ENCODE results near the gene MYOT.
A peak's percentile ranks its signal among the peaks of the same experiment; 100 is the strongest.
"Not testable (repeated sequence)": the region's sequence is repeated elsewhere in the genome, so short reads cannot be mapped to it uniquely, and the experiment has no call there.

MYOT gene, protein sequence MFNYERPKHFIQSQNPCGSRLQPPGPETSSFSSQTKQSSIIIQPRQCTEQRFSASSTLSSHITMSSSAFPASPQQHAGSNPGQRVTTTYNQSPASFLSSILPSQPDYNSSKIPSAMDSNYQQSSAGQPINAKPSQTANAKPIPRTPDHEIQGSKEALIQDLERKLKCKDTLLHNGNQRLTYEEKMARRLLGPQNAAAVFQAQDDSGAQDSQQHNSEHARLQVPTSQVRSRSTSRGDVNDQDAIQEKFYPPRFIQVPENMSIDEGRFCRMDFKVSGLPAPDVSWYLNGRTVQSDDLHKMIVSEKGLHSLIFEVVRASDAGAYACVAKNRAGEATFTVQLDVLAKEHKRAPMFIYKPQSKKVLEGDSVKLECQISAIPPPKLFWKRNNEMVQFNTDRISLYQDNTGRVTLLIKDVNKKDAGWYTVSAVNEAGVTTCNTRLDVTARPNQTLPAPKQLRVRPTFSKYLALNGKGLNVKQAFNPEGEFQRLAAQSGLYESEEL

DNA sequence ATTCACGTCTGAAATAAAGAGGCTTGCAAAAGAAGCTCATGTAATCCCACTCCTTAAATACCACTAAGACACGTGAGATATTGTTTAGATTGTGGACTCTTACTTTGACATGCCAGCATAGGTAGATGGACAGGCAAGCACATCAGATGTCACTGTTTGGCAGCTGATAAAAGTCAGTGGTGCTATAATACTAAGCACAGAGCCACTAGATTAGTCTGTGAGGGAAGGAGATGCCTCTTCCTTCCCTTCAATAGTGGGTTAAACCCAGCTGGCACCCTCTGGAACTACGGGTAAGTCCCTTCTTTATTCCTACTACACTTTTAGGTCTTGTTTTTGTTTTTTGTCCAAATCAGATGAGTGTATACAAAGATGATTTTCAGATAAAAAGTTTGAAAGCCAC, at the start of gene MYOT:
Gene MYOT (plus strand): TSS at position 197 of the 400 bp plus-strand sequence. CDS start 2,792 bp downstream, outside the sequence.
- no peak for DNase-seq (ENCODE audit: low spot score)

DNA sequence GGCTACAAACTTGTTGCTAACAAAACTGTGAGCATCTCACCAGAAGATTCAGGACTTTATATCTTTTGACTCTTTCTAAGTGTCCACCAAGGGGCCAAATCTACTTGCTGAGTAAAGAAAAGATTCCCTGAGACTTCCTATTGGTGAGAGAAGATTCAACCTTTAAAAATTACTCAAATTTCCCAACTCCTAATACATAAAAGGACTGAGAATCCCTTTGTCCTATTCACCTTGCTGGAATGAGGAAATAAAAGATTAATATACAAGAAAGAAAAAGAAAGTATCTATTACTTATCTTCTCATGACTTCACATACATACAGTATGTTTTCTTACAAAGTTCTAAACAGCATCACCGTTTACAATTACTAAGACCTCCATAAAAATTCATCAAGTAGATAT, 47.9 kb upstream of the MYOT start:
- DNase-seq (ENCODE audit: low spot score): no peak

DNA sequence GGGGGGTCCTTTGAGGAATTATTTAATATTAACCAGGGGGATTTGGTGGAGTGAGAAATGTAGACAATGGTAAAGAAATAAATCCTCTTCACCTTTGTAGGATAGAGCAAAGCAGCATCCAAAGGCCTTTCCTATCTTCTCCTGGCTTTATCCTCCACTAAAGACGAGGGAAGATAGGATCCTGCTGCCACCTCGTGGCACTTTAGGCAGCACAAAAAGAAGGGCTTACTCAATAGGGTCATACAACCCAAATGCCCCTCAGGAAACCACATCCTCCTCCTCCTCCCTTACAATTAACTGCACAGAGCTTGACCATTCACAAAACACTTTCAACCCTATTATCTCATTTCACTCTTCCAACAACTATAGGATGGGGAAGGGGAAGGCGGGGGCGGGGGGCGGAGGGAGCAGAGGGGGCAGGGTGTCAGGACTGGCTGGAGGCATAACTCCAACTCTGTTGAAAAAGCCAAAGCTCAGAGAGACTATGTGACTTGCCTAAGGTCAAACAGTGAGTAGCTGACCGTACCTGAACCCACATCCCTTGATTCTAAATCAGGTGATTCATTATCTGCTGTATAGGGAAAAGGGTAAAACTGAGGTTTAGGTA, 45.4 kb upstream of the MYOT start:
- peak; percentile 53 for DNase-seq (ENCODE audit: low spot score)

DNA sequence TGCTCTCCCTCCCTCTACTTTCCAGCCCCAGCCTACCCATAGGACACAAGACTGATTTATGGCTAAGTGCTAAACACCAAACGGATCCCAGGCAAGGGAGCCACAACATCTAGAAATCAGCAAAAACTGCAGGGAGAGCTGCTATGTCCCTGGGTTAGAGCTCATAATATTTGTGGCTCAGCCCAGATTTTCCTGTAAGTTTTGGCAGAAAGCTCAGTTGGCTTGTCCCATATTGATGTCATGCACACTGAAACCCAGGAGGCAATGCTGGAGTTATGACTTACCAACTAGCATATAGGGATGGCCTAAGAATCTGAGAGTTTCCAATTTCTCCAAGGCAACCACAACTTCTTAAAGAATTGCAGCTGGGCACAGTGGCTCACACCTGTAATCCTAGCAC, 44.7 kb upstream of the MYOT start:
- no peak for DNase-seq (ENCODE audit: low spot score)

DNA sequence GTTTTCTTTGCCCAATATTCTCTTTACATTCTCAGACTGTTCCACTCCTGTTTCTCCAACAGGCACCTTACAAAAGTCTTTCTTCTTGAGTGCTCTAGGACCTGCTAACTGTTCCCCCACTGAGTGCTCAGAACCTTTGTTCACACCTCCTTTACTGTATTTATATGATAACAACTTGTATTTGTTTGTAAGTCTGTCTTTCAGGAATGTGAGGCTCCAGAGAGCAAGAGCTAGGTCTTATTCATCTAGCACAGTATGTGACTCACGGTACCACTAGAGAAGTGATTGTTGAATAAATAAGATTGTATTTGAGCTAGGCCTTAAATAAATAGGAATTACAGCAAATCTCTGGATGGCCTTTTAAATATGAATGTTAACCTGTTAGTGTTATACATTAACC, 42.5 kb upstream of the MYOT start:
- no peak for DNase-seq (ENCODE audit: low spot score)

DNA sequence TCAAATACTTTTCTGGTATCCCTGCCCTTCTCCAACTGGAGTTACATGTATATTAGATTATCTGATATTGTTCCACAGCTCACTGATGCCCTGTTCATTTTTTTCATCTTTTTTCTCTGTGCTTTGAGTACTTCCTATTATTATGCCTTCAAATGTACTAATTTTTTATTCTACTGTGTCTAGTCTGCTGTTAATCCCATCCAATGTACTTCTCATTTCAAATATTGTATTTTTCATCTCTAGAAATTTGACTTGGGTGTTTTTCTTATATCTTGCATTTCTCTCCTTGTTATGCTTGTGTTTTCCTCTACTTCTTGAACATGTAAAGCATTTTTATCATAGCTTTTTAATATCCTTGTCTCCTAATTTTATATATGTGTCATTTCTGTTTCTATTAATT, 41.6 kb upstream of the MYOT start:
- DNase-seq (ENCODE audit: low spot score): no peak

DNA sequence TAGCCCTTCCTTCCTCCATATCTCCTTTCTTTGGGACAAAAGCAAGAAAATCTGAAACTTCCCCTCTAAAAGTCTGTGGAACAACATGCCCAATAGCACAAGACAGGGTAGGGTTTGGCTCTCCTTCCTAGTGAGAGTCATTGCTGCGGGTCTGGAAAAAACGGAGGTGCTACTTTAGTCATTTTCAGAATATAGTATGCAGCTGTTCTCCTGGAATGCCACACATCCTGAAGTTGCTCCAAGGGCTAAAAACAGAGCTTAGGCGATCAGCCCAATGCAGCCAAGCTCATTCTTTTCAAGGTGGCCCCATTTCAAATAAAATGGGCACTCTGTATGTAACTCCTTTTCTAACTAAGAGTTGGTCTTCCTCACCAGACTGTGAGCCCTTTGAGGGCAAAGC, 39.5 kb upstream of the MYOT start:
- DNase-seq (ENCODE audit: low spot score): no peak

DNA sequence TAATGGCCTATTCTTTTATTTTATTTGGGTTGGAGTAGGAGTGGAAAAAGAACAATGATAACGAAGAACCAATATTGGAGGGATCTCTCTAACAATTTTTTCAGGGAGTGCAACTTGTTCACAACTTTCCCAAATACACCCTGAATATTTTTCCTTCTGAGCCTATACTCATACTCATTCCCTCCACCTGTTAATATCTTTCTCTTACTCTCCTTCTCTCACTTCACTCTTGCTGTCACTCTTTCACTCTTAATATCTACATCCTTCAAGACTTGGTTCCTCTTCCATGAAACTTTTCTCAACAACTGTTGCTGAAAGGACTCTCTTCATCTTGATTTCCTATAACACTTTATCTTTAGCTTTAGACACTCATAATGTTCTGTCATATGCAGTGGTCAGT, 39.0 kb upstream of the MYOT start:
- no peak for DNase-seq (ENCODE audit: low spot score)

DNA sequence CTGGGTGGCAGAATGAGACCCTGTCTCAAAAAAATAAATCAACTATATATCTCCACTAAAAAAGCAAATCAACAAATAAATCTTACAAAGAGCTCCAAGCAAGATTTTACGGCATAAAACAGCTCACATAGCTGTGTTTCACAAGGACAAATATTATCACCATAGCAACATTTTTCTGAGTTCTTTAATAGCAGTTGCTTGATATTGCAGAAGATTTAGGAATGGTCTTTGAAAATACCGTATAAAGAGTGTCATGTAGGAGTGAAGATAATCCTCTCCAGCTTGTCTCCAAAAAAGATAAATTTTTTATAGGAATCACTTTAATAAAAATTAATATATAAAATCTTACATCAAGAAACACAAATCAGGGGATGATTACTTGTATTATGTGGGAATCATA, 36.6 kb upstream of the MYOT start:
- no peak for DNase-seq (ENCODE audit: low spot score)

DNA sequence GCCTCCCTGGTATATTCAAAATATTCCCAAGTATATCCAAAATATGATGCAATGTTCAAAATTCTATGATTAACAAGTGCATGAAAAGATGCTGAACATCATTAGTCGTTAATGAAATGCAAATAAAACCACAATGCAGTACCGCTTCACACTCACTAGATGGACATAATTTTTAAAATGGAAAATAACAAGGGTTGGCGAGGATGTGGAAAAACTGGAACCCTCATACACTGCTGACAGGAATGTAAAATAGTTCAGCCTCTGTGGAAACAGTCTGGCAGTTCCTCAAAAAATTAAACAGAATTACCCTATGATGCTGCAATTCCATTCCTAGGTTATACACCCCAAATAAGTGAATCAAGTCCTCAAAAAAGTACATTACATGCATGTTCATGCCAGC, 36.1 kb upstream of the MYOT start:
- DNase-seq (ENCODE audit: low spot score): no peak

DNA sequence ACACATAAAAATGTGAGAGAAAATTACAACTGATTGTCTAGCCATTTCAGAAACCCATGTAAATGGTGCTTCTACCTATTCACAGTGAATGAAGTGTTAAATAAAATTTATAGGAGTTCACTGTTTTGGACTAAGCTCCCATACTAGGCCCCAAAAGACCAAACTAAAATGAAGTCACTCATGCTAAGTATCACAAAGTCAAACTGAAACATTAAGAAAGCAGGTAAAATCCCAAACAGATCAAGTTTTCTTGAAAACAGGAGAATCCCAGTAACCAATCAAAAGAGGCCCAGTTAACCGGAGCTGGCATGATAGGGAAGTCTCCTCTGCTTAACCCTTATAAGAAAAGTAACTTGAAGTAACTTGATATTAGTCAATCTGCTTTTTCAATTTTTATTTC, 35.2 kb upstream of the MYOT start:
- no peak for DNase-seq (ENCODE audit: low spot score)

DNA sequence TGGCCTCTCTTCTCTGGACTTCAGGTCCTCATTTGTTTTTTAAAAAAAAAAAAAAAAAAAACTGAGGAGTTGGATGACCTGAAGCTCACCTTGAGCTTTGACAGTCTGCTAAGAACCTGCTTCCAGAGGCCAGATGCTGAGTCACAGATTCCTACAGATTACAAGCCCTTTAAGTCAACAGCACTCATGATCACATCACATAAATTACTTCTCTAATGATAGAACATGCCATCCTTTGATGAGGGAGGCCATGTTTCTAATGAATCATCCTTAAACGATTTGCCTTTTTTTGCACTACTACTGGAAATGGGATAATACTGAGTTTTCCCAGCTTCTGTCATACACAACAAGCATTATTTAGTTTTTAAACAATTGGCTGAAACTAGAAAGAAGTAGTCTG, 34.2 kb upstream of the MYOT start:
- no peak for DNase-seq (ENCODE audit: low spot score)

DNA sequence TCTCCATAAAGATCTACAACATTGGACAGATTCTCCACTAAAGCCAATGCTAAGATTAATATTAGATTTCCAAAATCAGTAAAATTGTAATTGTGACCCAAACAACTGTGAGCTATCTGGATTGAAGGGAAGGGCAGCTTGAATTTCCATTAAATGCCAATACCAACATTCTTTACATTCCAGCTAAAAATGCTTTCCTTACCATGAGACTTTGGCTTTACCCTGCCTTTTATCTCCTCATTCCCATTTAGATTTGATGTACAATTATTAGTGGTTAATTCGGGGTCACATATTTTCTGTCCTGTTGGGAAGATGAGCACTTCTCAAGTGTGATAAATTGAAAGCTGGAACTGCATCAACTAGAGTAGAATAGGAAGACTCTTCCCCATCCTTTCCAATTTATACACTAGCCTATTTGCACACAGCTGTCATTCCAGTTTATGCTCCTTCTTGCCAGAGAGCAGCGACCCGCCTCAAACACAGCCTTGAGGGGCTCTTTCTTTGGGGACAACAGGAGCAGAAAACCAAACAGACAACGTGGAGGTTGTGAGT, 33.1 kb upstream of the MYOT start:
- peak; percentile 19 for DNase-seq (ENCODE audit: low spot score)

DNA sequence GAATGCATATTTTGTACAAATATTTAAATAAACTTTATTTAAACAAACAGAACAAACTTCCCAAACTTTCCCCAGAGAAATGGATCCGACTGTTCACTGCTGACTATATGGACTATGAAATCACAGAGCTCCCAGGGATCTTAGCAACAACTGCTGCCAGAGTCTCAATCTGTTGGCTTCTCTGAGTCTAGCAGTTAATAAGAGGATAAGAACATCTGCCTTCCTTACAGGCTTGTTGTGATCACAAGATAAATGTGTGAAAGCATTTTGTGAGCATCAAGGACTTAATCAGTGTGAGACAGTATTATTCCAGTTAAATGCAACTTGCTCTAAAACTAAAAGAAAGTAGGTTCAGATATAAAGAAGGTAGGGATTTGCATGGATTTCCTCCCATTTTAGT, 31.4 kb upstream of the MYOT start:
- peak; percentile 22 for DNase-seq (ENCODE audit: low spot score)

DNA sequence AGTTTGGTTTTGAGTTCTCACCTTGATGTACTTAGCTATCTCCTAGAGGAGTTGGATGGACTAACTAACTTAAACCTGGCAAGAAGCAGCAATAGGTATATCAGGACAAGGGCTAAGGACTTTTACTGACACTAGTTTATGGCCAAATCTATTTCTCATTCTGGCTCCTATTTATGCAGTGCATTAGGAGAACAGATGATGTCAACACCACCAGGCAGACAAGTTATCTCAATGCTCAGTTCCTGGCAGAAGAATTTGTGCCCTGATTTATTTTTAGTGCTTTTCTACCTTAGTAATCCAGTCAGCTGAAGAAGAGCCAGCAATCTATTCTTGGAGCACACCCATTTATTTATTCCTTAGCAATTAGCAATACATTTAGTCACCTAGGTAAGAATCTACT, 30.7 kb upstream of the MYOT start:
- DNase-seq (ENCODE audit: low spot score): peak; percentile 98

DNA sequence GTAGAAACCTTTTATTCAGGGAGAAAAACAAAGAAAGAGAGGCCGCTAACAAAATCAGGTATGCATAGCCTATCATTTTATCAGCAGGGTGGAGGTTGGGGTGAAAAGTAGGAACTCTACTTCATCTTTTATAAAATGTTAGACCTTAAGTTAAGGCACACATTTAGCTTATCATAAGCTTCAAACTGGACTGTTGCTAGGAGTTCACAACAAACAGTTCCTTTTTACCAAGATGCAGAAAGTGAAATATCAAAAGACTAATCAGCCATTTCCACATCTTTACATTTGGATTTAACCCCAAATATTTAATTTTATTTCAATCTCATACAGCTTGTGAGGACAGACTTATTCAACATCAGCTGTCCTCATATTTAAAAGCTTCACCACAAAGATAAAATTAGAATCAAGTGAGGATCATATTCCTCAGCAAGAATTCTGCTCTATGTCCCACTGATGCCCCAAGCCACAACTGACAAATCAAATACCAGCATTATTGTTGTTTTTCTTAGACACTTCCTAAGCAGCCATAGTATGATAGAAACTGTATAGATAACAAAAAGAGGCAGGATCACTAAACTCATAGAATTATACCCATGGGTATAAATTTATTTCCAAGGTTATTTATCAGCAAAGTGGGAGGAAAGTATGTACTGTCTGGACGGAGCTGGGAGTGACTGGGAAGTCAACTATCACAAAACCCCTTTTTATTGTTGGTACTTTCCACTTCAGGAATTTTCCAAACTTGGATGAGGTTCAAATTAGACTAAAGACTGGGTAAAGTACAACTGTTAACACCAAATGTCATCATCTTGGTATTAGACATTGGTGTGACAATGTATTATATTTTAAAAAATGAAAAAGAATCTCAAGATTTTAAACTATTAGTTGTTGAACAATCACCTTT, 29.9 kb upstream of the MYOT start:
- peak; percentile 64 for DNase-seq (ENCODE audit: low spot score)

DNA sequence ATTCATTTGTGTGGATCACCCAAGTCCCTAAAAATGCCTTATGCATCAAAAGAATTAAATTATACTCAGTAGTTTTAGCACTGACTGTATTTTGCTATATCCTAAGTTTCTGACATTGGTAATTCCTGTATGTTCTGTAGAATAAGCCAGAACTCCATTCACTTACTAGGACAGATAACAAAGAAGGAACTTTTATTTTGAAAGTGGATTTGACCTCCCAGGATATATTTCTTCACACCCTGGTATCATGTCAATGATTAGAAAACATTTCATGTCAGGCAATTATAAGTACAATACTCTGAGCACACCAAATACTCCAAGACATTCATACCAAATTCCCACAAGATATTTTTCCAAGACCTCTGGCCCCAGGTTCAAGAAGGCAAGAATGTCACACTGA, 28.7 kb upstream of the MYOT start:
- peak; percentile 19 for DNase-seq (ENCODE audit: low spot score)

DNA sequence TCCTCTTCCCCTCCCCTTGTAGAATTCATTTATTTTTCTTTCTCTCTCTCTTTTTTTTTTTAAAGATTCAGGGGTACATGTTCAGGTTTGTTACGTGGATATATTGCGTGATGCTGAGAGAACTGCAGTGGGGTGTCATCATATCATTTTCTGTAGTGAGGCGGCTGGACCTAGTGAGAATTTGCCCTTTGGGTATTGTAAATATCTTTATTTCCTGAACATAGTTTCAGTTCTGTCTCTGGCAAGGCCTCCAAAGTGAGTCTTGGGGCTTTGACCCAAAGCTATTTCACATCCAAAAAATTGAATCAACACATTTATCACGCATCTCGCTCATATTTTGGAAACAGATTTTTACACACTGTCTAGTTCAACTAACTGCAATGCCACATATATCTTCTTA, 25.4 kb upstream of the MYOT start:
- no peak for DNase-seq (ENCODE audit: low spot score)

DNA sequence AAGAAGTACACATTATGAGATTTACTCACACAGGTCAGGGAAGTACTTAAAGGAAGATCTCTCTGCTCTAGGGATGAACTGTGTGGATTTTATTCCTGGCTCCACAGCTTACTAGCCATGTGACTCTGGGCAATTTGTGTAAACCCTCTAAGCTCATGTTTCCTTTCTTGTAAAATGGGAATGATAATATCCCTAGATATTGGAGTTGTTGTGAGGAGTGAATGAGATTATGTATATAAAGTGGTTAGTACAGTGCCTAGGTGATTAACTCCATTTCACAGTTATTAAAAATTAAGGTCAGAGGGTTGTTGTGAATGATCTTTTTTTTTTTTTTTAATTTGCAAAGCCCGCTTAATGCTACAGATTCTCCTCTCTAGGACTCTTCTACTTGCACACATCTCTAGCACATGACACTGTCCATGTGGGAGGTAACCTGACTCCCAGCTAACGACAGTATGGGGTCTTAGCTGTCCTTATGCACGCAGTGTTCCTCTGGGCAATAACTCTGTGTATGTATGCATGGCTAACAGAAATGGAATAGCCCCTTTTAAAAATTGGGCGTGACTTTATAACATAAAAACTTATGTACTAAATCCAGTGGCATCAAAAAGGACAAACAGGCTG, 23.9 kb upstream of the MYOT start:
- no peak for DNase-seq (ENCODE audit: low spot score)

DNA sequence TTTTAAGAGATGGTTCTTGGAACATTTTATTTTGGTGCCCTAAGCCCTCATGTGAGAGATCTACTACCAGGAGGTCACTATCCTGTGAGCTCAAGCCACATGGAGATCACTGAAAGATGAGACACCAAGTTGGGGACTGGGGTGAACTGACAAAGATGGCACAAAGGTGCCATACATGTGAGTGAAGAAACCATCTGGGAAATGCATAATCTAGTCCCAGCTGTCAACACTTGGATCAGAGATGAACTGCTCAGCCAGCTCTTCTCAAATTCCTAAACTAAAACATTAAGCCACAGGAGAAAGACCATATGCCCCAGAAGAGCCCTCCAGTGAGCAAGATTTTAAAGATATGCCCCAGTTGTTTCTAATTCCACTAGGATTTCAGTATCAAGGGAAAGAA, 22.2 kb upstream of the MYOT start:
- DNase-seq (ENCODE audit: low spot score): no peak

DNA sequence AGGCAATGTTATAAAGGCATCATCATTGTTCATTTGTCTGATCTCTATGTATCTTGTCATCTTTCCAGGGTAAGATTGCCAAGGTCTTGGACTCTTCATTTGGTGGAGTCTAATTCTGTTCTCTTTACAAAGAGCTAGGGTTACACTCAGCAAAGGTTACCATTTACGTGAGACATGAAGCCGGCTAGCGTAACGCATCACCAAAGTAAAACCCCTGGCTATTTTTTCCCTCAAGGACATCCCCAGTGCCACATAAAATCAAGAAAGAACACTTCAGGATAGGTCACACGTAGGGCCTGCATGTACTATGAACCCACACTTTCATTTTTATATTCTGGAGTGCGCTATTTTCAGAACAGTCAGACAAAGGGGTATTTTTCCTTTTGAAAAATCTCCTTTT, 20.0 kb upstream of the MYOT start:
- DNase-seq (ENCODE audit: low spot score): no peak

DNA sequence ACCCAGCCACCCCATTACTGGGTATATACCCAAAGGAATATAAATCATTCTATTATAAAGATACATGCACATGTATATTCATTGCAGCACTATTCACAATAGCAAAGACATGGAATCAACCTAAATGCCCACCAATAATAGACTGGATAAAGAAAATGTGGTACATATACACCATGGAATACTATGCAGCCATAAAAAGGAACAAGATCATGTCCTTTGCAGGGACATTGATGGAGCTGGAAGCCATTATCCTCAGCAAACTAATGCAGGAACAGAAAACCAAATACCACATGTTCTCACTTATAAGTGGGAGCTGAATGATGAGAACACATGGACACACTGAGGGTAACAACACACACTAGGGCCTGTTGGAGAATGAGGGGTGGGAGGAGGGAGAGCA, 14.5 kb upstream of the MYOT start:
- DNase-seq (ENCODE audit: low spot score): not testable (repeated sequence)

All from cerebellar cortex (tissue), 1 donor.